K562 (cell line): ENCODE measurements around the gene APBA2. TPM values are rescaled to one million over a fixed set of nuclear protein-coding genes. Genes with fewer than 3 reads are reported as not detected.

Experiments
- ATAC-seq: fragments of 200-7000 bp; cut with Tn5 transposase; 3 replicates; pipeline ENCODE4 v1.9.1; 2020; ENCODE audit warnings: moderate library complexity
- BruUV-seq: library from RNA; stranded (reverse); fragments of 400-500 nt; replicated peaks from 2 replicates; lab custom pipeline; 2021; lab: Mats Ljungman, UMichigan
- CTCF ChIA-PET: fragments of 300-600 bp; formaldehyde crosslinking; extraction: SDS; loops from one replicate; lab custom pipeline; 2021; ENCODE audit warnings: low intra/inter-chr PET ratio; lab: Yijun Ruan, JAX
- POLR2A ChIA-PET: fragments of 300-600, 350-650 bp; sonication (Branson Sonifier 250); formaldehyde crosslinking; extraction: SDS; loops from one replicate; lab custom pipeline; 2021; ENCODE audit warnings: antibody characterized with exemption, inconsistent platforms; lab: Yijun Ruan, JAX
- DNase-seq, 4 experiments: peaks; one replicate each; pipeline versions ENCODE4 v3.0.0 to v3.0.0-alpha.2; 2011 to 2018; ENCODE audit warnings: low spot score in 3 of 4, mixed read lengths in 3 of 4; ENCODE audit errors: extremely low read depth in 1 of 4
- FAIRE-seq: peaks from 2 replicates; lab custom pipeline; 2011; peaks lifted over from hg19 to GRCh38; lab: Jason Lieb, UNC
- H2AFZ ChIP-seq: 2 replicates; pipeline ENCODE4 v1.6.0; 2011; ENCODE audit warnings: low read depth, low read length, control low read depth, inconsistent platforms
- H3K27ac ChIP-seq: fragments of 200-600 bp; 3 replicates; pipeline ENCODE4 v1.8.0; 2011; ENCODE audit warnings: low read depth, mild to moderate bottlenecking, control low read depth, inconsistent platforms, low read length, moderate library complexity, mixed read lengths; ENCODE audit errors: extremely low read depth
- H3K27me3 ChIP-seq, 2 experiments: fragments of 300-600 bp in 1 of 2; 2 replicates in 1 of 2; 3 replicates in 1 of 2; pipeline versions ENCODE4 v1.6.0 to v1.8.0; 2011; ENCODE audit warnings: inconsistent platforms in 2 of 2, low read length in 2 of 2, mild to moderate bottlenecking in 1 of 2, mixed read lengths in 1 of 2, moderate library complexity in 1 of 2; ENCODE audit not compliant: control insufficient read depth in 2 of 2, insufficient read depth in 2 of 2
- H3K36me3 ChIP-seq: fragments of 300-600 bp; 3 replicates; pipeline ENCODE4 v1.8.0; 2011; ENCODE audit warnings: mild to moderate bottlenecking, low read length, inconsistent platforms; ENCODE audit not compliant: control insufficient read depth, insufficient read depth
- H3K4me1 ChIP-seq, 2 experiments: fragments of 200-600 bp in 1 of 2; replicated peaks in 1 of 2; 2 replicates in 1 of 2; 3 replicates in 1 of 2; pipeline versions ENCODE4 v1.5.1 to v1.8.0; 2011; ENCODE audit warnings: inconsistent platforms in 2 of 2, low read length in 2 of 2, mild to moderate bottlenecking in 1 of 2, mixed read lengths in 1 of 2, moderate library complexity in 1 of 2; ENCODE audit not compliant: control insufficient read depth in 2 of 2, insufficient read depth in 2 of 2
- H3K4me2 ChIP-seq: 2 replicates; pipeline ENCODE4 v1.6.1; 2011; ENCODE audit warnings: low read length, control low read depth, inconsistent platforms, mixed read lengths; ENCODE audit not compliant: insufficient read depth
- H3K4me3 ChIP-seq: fragments of 200-600 bp; sonication (generic), shearing (Covaris generic); 2 replicates; pipeline ENCODE4 v1.5.1; 2016; ENCODE audit warnings: control low read depth, inconsistent platforms
- H3K79me2 ChIP-seq: fragments of 200-600 bp; 3 replicates; pipeline ENCODE4 v1.8.0; 2011; ENCODE audit warnings: low read length, inconsistent platforms; ENCODE audit not compliant: control insufficient read depth, insufficient read depth
- H3K9ac ChIP-seq, 2 experiments: 2 replicates each; pipeline versions ENCODE4 v1.6.0 to v1.6.1; 2011; ENCODE audit warnings: low read depth in 2 of 2, low read length in 2 of 2, control low read depth in 1 of 2, inconsistent platforms in 1 of 2, mild to moderate bottlenecking in 1 of 2, mixed read lengths in 1 of 2; ENCODE audit not compliant: insufficient read depth in 1 of 2
- H3K9me1 ChIP-seq: one replicate; pipeline ENCODE4 v1.6.0; 2011; ENCODE audit warnings: inconsistent platforms, mild to moderate bottlenecking, low read length, moderate library complexity; ENCODE audit not compliant: control insufficient read depth, insufficient read depth
- H3K9me3 ChIP-seq: replicated peaks from 2 replicates; pipeline ENCODE4 v1.5.1; 2011; ENCODE audit warnings: low read depth, low read length, inconsistent platforms; ENCODE audit not compliant: control insufficient read depth, insufficient read depth
- H4K20me1 ChIP-seq: replicated peaks from 2 replicates; pipeline ENCODE4 v1.6.1; 2011; ENCODE audit warnings: low read length, inconsistent platforms, mixed read lengths; ENCODE audit not compliant: control insufficient read depth, insufficient read depth
- EGR1 ChIP-seq: fragments of 450-650 bp; conservative IDR thresholded peaks from 2 replicates; pipeline ENCODE4 v1.6.1; 2017; ENCODE audit warnings: mild to moderate bottlenecking
- ELF4 ChIP-seq: fragments of 450-650 bp; formaldehyde crosslinking; IDR thresholded peaks from 2 replicates; pipeline ENCODE4 v1.4.0; 2022; ENCODE audit warnings: missing genetic modification characterization
- POLR2G ChIP-seq: fragments of 200-400 bp; formaldehyde crosslinking; IDR thresholded peaks from 2 replicates; pipeline ENCODE4 v1.6.1; 2017; ENCODE audit warnings: low read depth, mild to moderate bottlenecking, antibody characterized with exemption, low read length, moderate library complexity
- WGBS: fragments of 100-300 bp; shearing (Covaris generic); methylation state at CpG from one replicate; pipeline ENCODE4 v1.1.6; 2016; ENCODE audit warnings: low coverage, mixed read lengths; ENCODE audit not compliant: insufficient coverage; ENCODE audit errors: missing lambda C conversion rate; 5-methylcytosine and 5-hydroxymethylcytosine counted together
- in situ Hi-C: fragments of 300-500 bp; cut with MboI; formaldehyde crosslinking; loops from 4 replicates; pipeline ENCODE4 v1.15.0; 2018; ENCODE audit warnings: inconsistent platforms, mixed read lengths
- intact Hi-C: fragments of 100-400 bp; cut with micrococcal nuclease; formaldehyde crosslinking; loops from 2 replicates; pipeline ENCODE4 v1.14.2; 2022
- polyA plus RNA-seq, 8 experiments: library from polyadenylated mRNA; depleted of rRNA in 4 of 8; stranded (reverse) in 5 of 8; unstranded in 3 of 8; fragments of >200 nt; fragmentation: Nextera tagmentation in 2 of 8; fragmentation: Illumina TruSeq in 1 of 8; extraction: Ambion mirVana in 2 of 8; extraction: Trizol in 1 of 8; gene quantifications; 2 replicates each; pipeline versions ENCODE4 v1.2.1 to v1.2.3, GENCODE V29; 2011 to 2014; ENCODE audit warnings: inconsistent platforms in 1 of 8, missing spikeins in 1 of 8
- total RNA-seq, 7 experiments: library from RNA; depleted of rRNA in 6 of 7; stranded (reverse); fragments of >200 nt in 6 of 7; fragmentation: Illumina TruSeq in 2 of 7; extraction: Trizol in 2 of 7; gene quantifications; 2 replicates each; pipeline versions ENCODE4 v1.2.1 to v1.2.3, GENCODE V29; 2011 to 2021; ENCODE audit warnings: low replicate concordance in 1 of 7

APBA2 gene
- total and polyA plus RNA-seq, 9 of the 15 experiments (the other 6 are each of a cell fraction or from before 2014, with no cell fraction given) = 0.24 to 40.9 (median 25.2) TPM

- DNase-seq (no peak), FAIRE-seq (no peak), ATAC-seq (no peak)
- H3K9me3 ChIP-seq = no peaks in the 10 kb centered on the region
- no TSS peak for BruUV-seq
- CTCF ChIA-PET = no interaction called here
- no peaks in the 10 kb centered on the region for H4K20me1 ChIP-seq
- no peak overlapping the region for H2AFZ ChIP-seq
- no peak overlapping the region for H3K4me2 ChIP-seq
- POLR2A ChIA-PET = no interaction called here
- intact Hi-C loops = no loop called here
- peak overlapping the region in 1 of 2 experiments; percentile 1; a peak in 1 of 4 replicates for H3K9ac ChIP-seq
- no peaks in the 10 kb centered on the region for H3K79me2 ChIP-seq
- peaks cover 0 to 27% of the 10 kb centered on the region in 2 experiments; a peak in 3 of 5 replicates for H3K4me1 ChIP-seq
- in situ Hi-C loops = no loop called here
- H3K36me3 ChIP-seq = no peaks in the 10 kb centered on the region
- no peaks in the 10 kb centered on the region for H3K9me1 ChIP-seq
- WGBS = 91% methylated on average over 14 of the region's 18 CpGs
- TF ChIP-seq POLR2G = 0 out of 2 replicates have a peak, but pooled peaks have one; percentile 29
- TF ChIP-seq ELF4 (CRISPR knock-in tag) = no peak
- peak; percentile 66; the same call in 1 of the 2 replicates for TF ChIP-seq EGR1
- H3K27ac ChIP-seq = no peak overlapping the region
- no peaks in the 10 kb centered on the region for H3K27me3 ChIP-seq
- no peak overlapping the region for H3K4me3 ChIP-seq
Measured at GRCh38 chr15:29114221-29115092, 228.7 kb downstream of the APBA2 start.
